Endothelial cell of umbilical vein (primary cell): ENCODE data around the gene SETD2. TPM values are rescaled to one million over a fixed set of nuclear protein-coding genes. Genes with fewer than 3 reads are reported as not detected.

Experiments
- BruUV-seq: library from RNA; stranded (reverse); fragments of 400-500 nt; replicated peaks from 2 replicates; lab custom pipeline; 2021; lab: Mats Ljungman, UMichigan
- CTCF ChIA-PET: fragments of 300-600, 350-600 bp; sonication (Branson Sonifier 250); formaldehyde crosslinking; loops from one replicate; lab custom pipeline; 2021; ENCODE audit warnings: antibody characterized with exemption, inconsistent platforms; lab: Charles Lee
- POLR2A ChIA-PET: fragments of 300-600, 350-600 bp; sonication (Branson Sonifier 250); formaldehyde crosslinking; loops from one replicate; lab custom pipeline; 2021; ENCODE audit warnings: antibody characterized with exemption, inconsistent platforms; lab: Charles Lee
- DNase-seq: peaks from one replicate; pipeline ENCODE4 v3.0.0-alpha.2; 2011; ENCODE audit warnings: low read depth, low spot score
- FAIRE-seq: peaks from 2 replicates; lab custom pipeline; 2011; peaks lifted over from hg19 to GRCh38; lab: Jason Lieb, UNC
- H2AFZ ChIP-seq: 2 replicates; pipeline ENCODE4 v1.6.0; 2012; ENCODE audit warnings: low read depth, low read length, control low read depth, inconsistent platforms
- H3K27ac ChIP-seq: 2 replicates; pipeline ENCODE4 v1.5.1; 2011; ENCODE audit warnings: low read depth, mild to moderate bottlenecking, control low read depth, low read length, moderate library complexity; ENCODE audit not compliant: insufficient read depth
- H3K27me3 ChIP-seq, 2 experiments: 2 replicates each; pipeline versions ENCODE4 v1.6.0 to v1.6.1; 2011; ENCODE audit warnings: low read length in 2 of 2, mixed read lengths in 1 of 2; ENCODE audit not compliant: control insufficient read depth in 2 of 2, insufficient read depth in 2 of 2
- H3K36me3 ChIP-seq, 2 experiments: 2 replicates in 1 of 2; 3 replicates in 1 of 2; pipeline ENCODE4 v1.5.1; 2011; ENCODE audit warnings: low read length in 2 of 2, mild to moderate bottlenecking in 1 of 2, moderate library complexity in 1 of 2; ENCODE audit not compliant: control insufficient read depth in 2 of 2, insufficient read depth in 2 of 2; ENCODE audit errors: extremely low read depth in 1 of 2
- H3K4me1 ChIP-seq: 3 replicates; pipeline ENCODE4 v1.5.1; 2011; ENCODE audit warnings: mild to moderate bottlenecking, low read length; ENCODE audit not compliant: control insufficient read depth, insufficient read depth; ENCODE audit errors: extremely low read depth
- H3K4me2 ChIP-seq: 2 replicates; pipeline ENCODE4 v1.6.1; 2011; ENCODE audit warnings: low read length, control low read depth, mixed read lengths; ENCODE audit not compliant: insufficient read depth
- H3K4me3 ChIP-seq, 3 experiments: fragments of 200-600 bp in 1 of 3; sonication (generic), shearing (Covaris generic) in 1 of 3; replicated peaks in 1 of 3; 2 replicates each; pipeline ENCODE4 v1.5.1; 2011 to 2016; ENCODE audit warnings: control low read depth in 3 of 3, low read length in 3 of 3, mild to moderate bottlenecking in 2 of 3, inconsistent platforms in 1 of 3, low read depth in 1 of 3, moderate library complexity in 1 of 3; ENCODE audit not compliant: insufficient read depth in 1 of 3
- H3K79me2 ChIP-seq: 2 replicates; pipeline ENCODE4 v1.6.0; 2012; ENCODE audit warnings: low read length, inconsistent platforms; ENCODE audit not compliant: control insufficient read depth, insufficient read depth
- H3K9ac ChIP-seq: replicated peaks from 2 replicates; pipeline ENCODE3; 2011; ENCODE audit warnings: low read length, control low read depth; ENCODE audit not compliant: insufficient read depth; ENCODE audit errors: extremely low read depth
- H3K9me1 ChIP-seq: replicated peaks from 3 replicates; pipeline ENCODE4 v1.6.0; 2011; ENCODE audit warnings: mild to moderate bottlenecking, low read length; ENCODE audit not compliant: control insufficient read depth, insufficient read depth; ENCODE audit errors: extremely low read depth
- H3K9me3 ChIP-seq: replicated peaks from 2 replicates; pipeline ENCODE4 v1.5.1; 2012; ENCODE audit warnings: low read length, inconsistent platforms; ENCODE audit not compliant: control insufficient read depth, insufficient read depth
- H4K20me1 ChIP-seq: replicated peaks from 2 replicates; pipeline ENCODE3; 2011; ENCODE audit warnings: mild to moderate bottlenecking, low read length; ENCODE audit not compliant: control insufficient read depth, insufficient read depth; ENCODE audit errors: extremely low read depth
- CTCF ChIP-seq, 2 donors: IDR thresholded peaks; 1 replicate in 1 of 2; 2 replicates in 1 of 2; pipeline ENCODE4 v1.5.1; 2011; ENCODE audit warnings: low read length in 2 of 2, mild to moderate bottlenecking in 2 of 2, moderate library complexity in 2 of 2, control low read depth in 1 of 2, inconsistent platforms in 1 of 2, low read depth in 1 of 2; ENCODE audit not compliant: insufficient read depth in 1 of 2; ENCODE audit errors: extremely low read depth in 1 of 2
- EZH2 ChIP-seq: IDR thresholded peaks from 2 replicates; pipeline ENCODE4 v1.6.1; 2012; ENCODE audit warnings: borderline replicate concordance, low read depth, mild to moderate bottlenecking, moderate library complexity, low read length, inconsistent platforms; ENCODE audit not compliant: severe bottlenecking
- FOS ChIP-seq: IDR thresholded peaks from 2 replicates; pipeline ENCODE4 v1.6.1; 2011; ENCODE audit warnings: mild to moderate bottlenecking, low read length, moderate library complexity, borderline replicate concordance; ENCODE audit not compliant: insufficient read depth
- GATA2 ChIP-seq: IDR thresholded peaks from 2 replicates; pipeline ENCODE4 v1.7.0; 2011; ENCODE audit warnings: low read depth, mild to moderate bottlenecking, moderate library complexity, mixed read lengths, low read length; ENCODE audit not compliant: insufficient read length, insufficient read depth
- JUN ChIP-seq: IDR thresholded peaks from 2 replicates; pipeline ENCODE4 v1.6.1; 2011; ENCODE audit warnings: borderline replicate concordance, low read depth; ENCODE audit not compliant: insufficient read length, insufficient read depth
- MAX ChIP-seq: IDR thresholded peaks from 2 replicates; pipeline ENCODE4 v1.6.1; 2011; ENCODE audit not compliant: insufficient read depth, insufficient read length
- MYC ChIP-seq: IDR thresholded peaks from one replicate; pipeline ENCODE4 v1.6.1; 2011; ENCODE audit warnings: mild to moderate bottlenecking, low read depth, low read length
- POLR2A ChIP-seq: IDR thresholded peaks from 2 replicates; pipeline ENCODE4 v1.6.1; 2012; ENCODE audit warnings: low read depth, mild to moderate bottlenecking, control low read depth, low read length
- POLR2AphosphoS5 ChIP-seq: IDR thresholded peaks from 2 replicates; pipeline ENCODE4 v1.6.1; 2012; ENCODE audit warnings: low read depth, mild to moderate bottlenecking, control low read depth, low read length, moderate library complexity; ENCODE audit not compliant: insufficient read depth
- dilution Hi-C: fragments of 300-500 bp; cut with MboI; formaldehyde crosslinking; loops from one replicate; pipeline ENCODE4 v1.15.0; 2019; ENCODE audit warnings: low sequenced_read_pairs; ENCODE audit not compliant: extremely low pct_ligation_motif_present
- intact Hi-C: fragments of 100-400 bp; cut with micrococcal nuclease; formaldehyde crosslinking; loops from one replicate; pipeline ENCODE4 v1.10.0; 2022
- polyA plus RNA-seq, 4 experiments: library from polyadenylated mRNA; depleted of rRNA in 3 of 4; stranded (reverse) in 3 of 4; unstranded in 1 of 4; fragments of >200 nt; gene quantifications; 2 replicates each; pipeline versions ENCODE4 v1.2.1 to v1.2.3, GENCODE V29; 2011 to 2012; ENCODE audit warnings: missing spikeins in 1 of 4
- total RNA-seq: library from RNA; stranded (reverse); gene quantifications from 2 replicates; pipeline ENCODE4 v1.2.3, GENCODE V29; 2021

The SETD2 gene
- total and polyA plus RNA-seq, 2 donors (not counting 3 experiments of a cell fraction or from before 2014, with no cell fraction given), result 13.7 to 41.4 TPM

GRCh38 chr3:47054412-47054811 lies 109.5 kb downstream of the SETD2 start:
- intact Hi-C loops (no loop called here), dilution Hi-C loops (no loop called here)
- Histone ChIP-seq H3K27me3 (no peaks in the 10 kb centered on the region), H3K4me1 (no peaks in the 10 kb centered on the region), H2AFZ (no peak overlapping the region), H3K79me2 (peaks cover 14% of the 10 kb centered on the region), H4K20me1 (no peaks in the 10 kb centered on the region), H3K9me1 (no peaks in the 10 kb centered on the region), H3K4me3 (no peak overlapping the region), H3K9ac (no peak overlapping the region), H3K27ac (no peak overlapping the region), H3K9me3 (no peaks in the 10 kb centered on the region), H3K36me3 (peaks cover 0 to 4% of the 10 kb centered on the region in 2 experiments), H3K4me2 (no peak overlapping the region)
- TF ChIP-seq POLR2AphosphoS5 (no peak), JUN (no peak), POLR2A (no peak), EZH2 (no peak), GATA2 (no peak)
- no peak for DNase-seq
- no TSS peak for BruUV-seq
- ChIA-PET POLR2A (no interaction called here), CTCF (no interaction called here)
- FAIRE-seq, result no peak

- Histone ChIP-seq H3K9me3 (no peaks in the 10 kb centered on the region), H3K79me2 (peaks cover 2% of the 10 kb centered on the region), H3K4me2 (no peak overlapping the region), H3K27ac (no peak overlapping the region), H2AFZ (no peak overlapping the region), H3K9me1 (no peaks in the 10 kb centered on the region), H3K9ac (no peak overlapping the region), H4K20me1 (no peaks in the 10 kb centered on the region), H3K36me3 (no peaks in the 10 kb centered on the region), H3K27me3 (no peaks in the 10 kb centered on the region), H3K4me1 (no peaks in the 10 kb centered on the region), H3K4me3 (no peak overlapping the region)
- CTCF ChIA-PET, result no interaction called here
- no TSS peak for BruUV-seq
- dilution Hi-C loops, result no loop called here
- no peak for TF ChIP-seq FOS
- TF ChIP-seq EZH2, result no peak
- no peak for TF ChIP-seq POLR2AphosphoS5
- no peak for TF ChIP-seq JUN
- TF ChIP-seq POLR2A, result no peak
- TF ChIP-seq MAX, result no peak
- TF ChIP-seq GATA2, result no peak
- TF ChIP-seq CTCF (IDR thresholded peaks at IDR 0.05; ENCODE audit: extremely low read depth in 1 of 2, insufficient read depth in 1 of 2, low read depth in 1 of 2, low read length in 2 of 2), result no peak
- no peak for TF ChIP-seq MYC
- peak; percentile 27 for DNase-seq
- peak; percentile 63 for FAIRE-seq
- POLR2A ChIA-PET, result interaction anchor here (1.2 kb wide), 1 partner anchor 49 kb away, joined by 4 read pairs; no protein-coding TSS in a partner anchor
- intact Hi-C loops, result no loop called here
Measured at GRCh38 chr3:47047673-47048072, 116.2 kb downstream of the SETD2 start.
